GM12874 (cell line): ENCODE measurements around the gene CCDC92B.

Experiments used
- TF ChIP-seq, protein P1 (sequence below): IDR thresholded peaks from 2 replicates; pipeline ENCODE4 v1.5.1; 2011; ENCODE audit warnings: low read depth, mild to moderate bottlenecking, control low read depth, low read length, moderate library complexity; ENCODE audit not compliant: insufficient read depth

The CCDC92B gene

DNA sequence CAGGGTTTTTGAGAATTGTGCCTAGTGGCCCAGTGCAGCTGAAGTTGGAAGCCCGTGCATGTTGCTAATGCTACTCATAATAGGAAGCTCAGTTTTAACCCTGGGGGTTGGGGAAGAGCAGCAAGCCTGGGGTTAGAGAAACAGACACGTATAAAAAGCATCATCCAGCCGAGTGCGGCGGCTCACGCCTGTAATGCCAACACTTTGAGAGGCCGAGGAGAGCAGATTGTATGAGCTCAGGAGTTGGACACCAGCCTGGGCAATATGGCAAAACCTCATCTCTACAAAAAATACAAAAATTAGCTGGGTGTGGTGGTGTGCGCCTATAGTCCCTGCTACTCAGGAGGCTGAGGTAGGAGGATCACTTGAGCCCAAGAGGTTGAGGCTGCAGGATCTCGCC lies 35.6 kb downstream of the CCDC92B start:
- TF ChIP-seq, protein P1, sequence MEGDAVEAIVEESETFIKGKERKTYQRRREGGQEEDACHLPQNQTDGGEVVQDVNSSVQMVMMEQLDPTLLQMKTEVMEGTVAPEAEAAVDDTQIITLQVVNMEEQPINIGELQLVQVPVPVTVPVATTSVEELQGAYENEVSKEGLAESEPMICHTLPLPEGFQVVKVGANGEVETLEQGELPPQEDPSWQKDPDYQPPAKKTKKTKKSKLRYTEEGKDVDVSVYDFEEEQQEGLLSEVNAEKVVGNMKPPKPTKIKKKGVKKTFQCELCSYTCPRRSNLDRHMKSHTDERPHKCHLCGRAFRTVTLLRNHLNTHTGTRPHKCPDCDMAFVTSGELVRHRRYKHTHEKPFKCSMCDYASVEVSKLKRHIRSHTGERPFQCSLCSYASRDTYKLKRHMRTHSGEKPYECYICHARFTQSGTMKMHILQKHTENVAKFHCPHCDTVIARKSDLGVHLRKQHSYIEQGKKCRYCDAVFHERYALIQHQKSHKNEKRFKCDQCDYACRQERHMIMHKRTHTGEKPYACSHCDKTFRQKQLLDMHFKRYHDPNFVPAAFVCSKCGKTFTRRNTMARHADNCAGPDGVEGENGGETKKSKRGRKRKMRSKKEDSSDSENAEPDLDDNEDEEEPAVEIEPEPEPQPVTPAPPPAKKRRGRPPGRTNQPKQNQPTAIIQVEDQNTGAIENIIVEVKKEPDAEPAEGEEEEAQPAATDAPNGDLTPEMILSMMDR: no peak

DNA sequence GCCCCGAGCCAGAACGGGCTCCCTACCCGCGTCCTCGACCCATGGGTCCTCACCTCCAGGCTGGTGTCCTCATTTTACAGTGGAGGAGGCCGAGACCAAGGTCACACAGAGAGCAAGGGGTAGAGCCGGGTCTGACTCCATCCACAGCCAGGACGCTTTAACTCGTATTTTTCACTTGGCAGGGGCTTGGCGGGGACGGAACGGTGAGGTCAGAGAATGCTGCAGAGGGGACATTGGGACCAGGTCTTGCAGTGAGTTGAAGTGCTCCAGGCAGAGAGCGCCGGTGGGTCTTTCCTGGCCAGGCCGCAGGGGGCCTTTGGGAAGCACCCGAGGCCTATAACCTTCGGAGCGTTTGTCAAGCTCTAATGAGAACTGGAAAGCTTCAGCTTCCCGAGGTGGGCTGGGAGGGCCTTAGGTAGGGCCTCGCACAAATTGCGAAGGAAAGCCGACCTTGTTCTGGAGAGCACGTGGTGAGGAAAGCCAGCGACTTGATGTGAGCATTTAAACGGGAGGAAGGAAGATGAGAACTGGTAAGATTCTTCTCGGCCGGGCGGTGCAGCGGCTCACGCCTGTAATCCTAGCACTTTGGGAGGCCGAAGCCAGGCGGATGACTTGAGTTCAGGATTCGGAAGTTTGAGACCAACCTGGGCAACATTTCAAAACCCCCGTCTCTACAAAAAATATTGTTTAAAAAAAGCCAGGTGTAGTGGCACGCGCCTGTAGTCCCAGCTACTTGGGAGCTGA lies 37.0 kb downstream of the CCDC92B start:
- TF ChIP-seq, protein P1: no peak

- TF ChIP-seq, protein P1: no peak
These were observed 37.7 kb downstream of the CCDC92B start, which contains the start of gene CLUH for GRCh38 chr17:2711608-2712299. Gene CLUH, minus strand, starts transcription at chr17:2711764. Its CDS starts 103 bp downstream, at chr17:2711661.

- TF ChIP-seq, protein P1: no peak
These were observed 38.4 kb downstream of the CCDC92B start for GRCh38 chr17:2710803-2711607.

GRCh38 chr17:2710071-2710802 lies 39.2 kb downstream of the CCDC92B start:
- TF ChIP-seq, protein P1: no peak

DNA sequence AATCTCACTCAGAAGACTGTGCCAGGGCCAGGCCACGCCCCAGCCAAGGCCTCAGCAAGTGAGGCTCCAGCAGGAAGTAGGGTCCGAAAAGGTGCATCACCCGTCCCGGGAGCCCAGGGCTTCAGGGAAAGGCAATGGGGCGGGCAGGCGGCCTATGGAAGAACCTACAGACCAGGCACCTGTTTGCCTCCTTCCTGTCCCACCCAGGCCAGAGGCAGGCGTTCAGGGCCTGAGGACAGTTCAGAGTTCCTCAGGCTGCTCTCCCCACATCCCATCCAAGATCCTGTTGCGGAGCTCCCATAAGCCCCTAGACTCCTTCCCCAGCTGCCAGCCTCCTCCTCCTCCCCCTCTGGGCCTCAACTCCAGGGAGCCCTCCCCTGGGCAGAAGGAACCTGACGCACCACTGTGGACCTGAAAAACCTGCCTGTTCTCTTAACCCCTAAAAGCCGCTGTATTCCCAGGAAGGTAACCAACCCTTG lies 40.2 kb downstream of the CCDC92B start:
- TF ChIP-seq, protein P1: no peak
